HepG2 (cell line): ENCODE results near the gene KCNJ14. TPM values are rescaled to one million over a fixed set of nuclear protein-coding genes. Genes with fewer than 3 reads are reported as not detected.
A peak's percentile ranks its signal among the peaks of the same experiment; 100 is the strongest.

ENCODE experiments used
- ATF7-NPFF ChIP-seq: sonication (generic); formaldehyde crosslinking; IDR thresholded peaks from 2 replicates; pipeline ENCODE4 v1.8.1; 2023; ENCODE audit warnings: mild to moderate bottlenecking, low read depth, missing genetic modification reagents, moderate library complexity
- ELF3 ChIP-seq: IDR thresholded peaks from 2 replicates; pipeline ENCODE4 v1.6.1; 2016; ENCODE audit warnings: missing genetic modification reagents, missing compliant biosample characterization
- HDAC1 ChIP-seq: sonication (generic); formaldehyde crosslinking; IDR thresholded peaks from 2 replicates; pipeline ENCODE4 v1.5.1; 2020; ENCODE audit warnings: mild to moderate bottlenecking, missing genetic modification reagents
- KDM5A ChIP-seq: fragments of 200-600 bp; sonication (generic); IDR thresholded peaks from 2 replicates; pipeline ENCODE4 v1.7.0; 2018; ENCODE audit warnings: antibody characterized with exemption, mild to moderate bottlenecking, low read length, borderline replicate concordance
- KLF15 ChIP-seq: sonication (generic); formaldehyde crosslinking; IDR thresholded peaks from 2 replicates; pipeline ENCODE4 v1.8.1; 2023; ENCODE audit warnings: borderline replicate concordance, mild to moderate bottlenecking, inconsistent platforms, missing genetic modification reagents, mixed read lengths
- KLF16 ChIP-seq, 2 experiments: sonication (generic) in 1 of 2; formaldehyde crosslinking in 1 of 2; IDR thresholded peaks; 2 replicates each; pipeline versions ENCODE4 v1.6.1 to v1.8.0; 2016 to 2023; ENCODE audit warnings: missing genetic modification reagents in 2 of 2, missing compliant biosample characterization in 1 of 2
- LCORL ChIP-seq, 2 experiments: fragments of 450-650 bp in 1 of 2; sonication (generic) in 1 of 2; formaldehyde crosslinking in 1 of 2; IDR thresholded peaks; 2 replicates each; pipeline versions ENCODE4 v1.5.0 to v1.6.1; 2017 to 2020; ENCODE audit warnings: antibody characterized with exemption in 1 of 2, missing genetic modification reagents in 1 of 2
- STAT6 ChIP-seq: sonication (generic); formaldehyde crosslinking; IDR thresholded peaks from 2 replicates; pipeline ENCODE4 v1.4.0; 2020; ENCODE audit warnings: missing genetic modification reagents, mild to moderate bottlenecking, borderline replicate concordance
- TFDP1 ChIP-seq: IDR thresholded peaks from 2 replicates; pipeline ENCODE4 v1.6.1; 2016; ENCODE audit warnings: missing compliant biosample characterization, missing genetic modification reagents, borderline replicate concordance
- U2AF1 ChIP-seq: fragments of 200-400 bp; formaldehyde crosslinking; optimal IDR thresholded peaks from 2 replicates; pipeline ENCODE3; 2017; ENCODE audit warnings: mild to moderate bottlenecking, low read depth, low read length
- ZC3H4 ChIP-seq: sonication (generic); formaldehyde crosslinking; IDR thresholded peaks from 2 replicates; pipeline ENCODE4 v1.4.0; 2020; ENCODE audit warnings: missing genetic modification reagents, borderline replicate concordance
- ZKSCAN8 ChIP-seq: IDR thresholded peaks from 2 replicates; pipeline ENCODE4 v1.6.1; 2016; ENCODE audit warnings: borderline replicate concordance, missing genetic modification reagents, missing compliant biosample characterization
- ZNF317 ChIP-seq: sonication (generic); formaldehyde crosslinking; IDR thresholded peaks from 2 replicates; pipeline ENCODE4 v1.5.0; 2020; ENCODE audit warnings: mild to moderate bottlenecking, missing genetic modification reagents
- ZNF761 ChIP-seq: sonication (generic); formaldehyde crosslinking; conservative IDR thresholded peaks from 2 replicates; pipeline ENCODE4 v1.4.0; 2020; ENCODE audit warnings: mild to moderate bottlenecking, missing genetic modification reagents
- ZNF777 ChIP-seq: sonication (generic); formaldehyde crosslinking; IDR thresholded peaks from 2 replicates; pipeline ENCODE4 v1.4.0; 2020; ENCODE audit warnings: missing genetic modification reagents
- polyA plus RNA-seq, 8 experiments: library from polyadenylated mRNA; depleted of rRNA in 3 of 8; stranded (reverse) in 7 of 8; unstranded in 1 of 8; fragments of >200 nt; fragmentation: Illumina TruSeq in 4 of 8; extraction: Trizol in 4 of 8; gene quantifications; 2 replicates each; pipeline versions ENCODE4 v1.2.1 to v1.2.3, GENCODE V29; 2011 to 2016; ENCODE audit warnings: low read depth in 4 of 8, missing spikeins in 1 of 8, mixed read lengths in 1 of 8; ENCODE audit not compliant: insufficient read depth in 1 of 8
- total RNA-seq, 5 experiments: library from RNA; depleted of rRNA; stranded (reverse); fragments of >200 nt; fragmentation: Illumina TruSeq; extraction: Trizol; gene quantifications; 2 replicates each; pipeline ENCODE4 v1.2.3, GENCODE V29; 2016; ENCODE audit warnings: low read depth in 1 of 5
- TF ChIP-seq, protein P1 (sequence below): sonication (generic); formaldehyde crosslinking; IDR thresholded peaks from 2 replicates; pipeline ENCODE4 v1.5.0; 2020; ENCODE audit warnings: mild to moderate bottlenecking, missing genetic modification reagents, borderline replicate concordance
- TF ChIP-seq, protein P2 (sequence below): sonication (generic); formaldehyde crosslinking; IDR thresholded peaks from 2 replicates; pipeline ENCODE4 v1.4.0; 2020; ENCODE audit warnings: missing genetic modification reagents
- TF ChIP-seq, protein P3 (sequence below): sonication (generic); formaldehyde crosslinking; IDR thresholded peaks from 2 replicates; pipeline ENCODE4 v1.8.1; 2022; ENCODE audit warnings: mild to moderate bottlenecking, missing genetic modification reagents

The KCNJ14 gene
- total and polyA plus RNA-seq, 2 of the 13 experiments (the other 11 are each of a cell fraction or from before 2014, with no cell fraction given): 0.20 to 0.51 TPM

DNA sequence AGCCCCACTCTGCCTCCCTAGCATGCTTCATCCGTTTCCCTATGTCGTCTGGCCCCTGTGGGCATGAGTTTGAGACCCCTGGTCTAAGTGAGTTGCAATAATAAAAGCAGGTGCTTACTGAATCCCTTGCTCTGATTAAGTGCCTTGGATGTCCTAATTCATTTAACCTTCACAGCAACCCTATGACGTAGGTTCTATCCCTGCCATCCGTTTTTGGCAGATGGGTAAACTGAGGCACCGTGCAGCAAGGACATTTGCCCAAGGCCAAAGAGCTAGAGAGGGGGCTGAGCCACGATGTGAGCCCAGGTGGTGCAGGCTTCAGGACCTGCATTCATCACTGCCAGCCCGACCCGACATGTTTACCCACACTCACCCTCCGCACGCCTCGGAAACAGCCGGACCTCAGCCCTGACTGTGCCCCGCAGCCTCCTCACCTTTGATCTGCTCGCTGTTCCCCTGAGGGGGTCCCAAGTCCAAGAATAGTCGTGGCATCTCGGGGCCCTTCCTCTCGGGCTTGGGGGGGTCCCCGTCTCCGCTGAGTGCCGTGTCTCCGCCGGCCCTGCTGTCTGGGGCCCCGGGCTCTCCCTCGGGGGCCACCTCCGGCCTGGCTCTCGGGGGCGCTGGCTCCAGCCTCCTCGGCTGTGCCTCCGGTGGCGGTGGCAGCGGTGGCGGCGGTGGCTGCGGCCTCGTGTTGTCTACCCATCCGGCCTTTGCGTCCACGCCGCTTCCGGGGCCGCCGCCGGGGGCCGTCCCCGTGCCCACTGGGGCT, 41.8 kb downstream of the KCNJ14 start (continued):
- TF ChIP-seq, protein P1, sequence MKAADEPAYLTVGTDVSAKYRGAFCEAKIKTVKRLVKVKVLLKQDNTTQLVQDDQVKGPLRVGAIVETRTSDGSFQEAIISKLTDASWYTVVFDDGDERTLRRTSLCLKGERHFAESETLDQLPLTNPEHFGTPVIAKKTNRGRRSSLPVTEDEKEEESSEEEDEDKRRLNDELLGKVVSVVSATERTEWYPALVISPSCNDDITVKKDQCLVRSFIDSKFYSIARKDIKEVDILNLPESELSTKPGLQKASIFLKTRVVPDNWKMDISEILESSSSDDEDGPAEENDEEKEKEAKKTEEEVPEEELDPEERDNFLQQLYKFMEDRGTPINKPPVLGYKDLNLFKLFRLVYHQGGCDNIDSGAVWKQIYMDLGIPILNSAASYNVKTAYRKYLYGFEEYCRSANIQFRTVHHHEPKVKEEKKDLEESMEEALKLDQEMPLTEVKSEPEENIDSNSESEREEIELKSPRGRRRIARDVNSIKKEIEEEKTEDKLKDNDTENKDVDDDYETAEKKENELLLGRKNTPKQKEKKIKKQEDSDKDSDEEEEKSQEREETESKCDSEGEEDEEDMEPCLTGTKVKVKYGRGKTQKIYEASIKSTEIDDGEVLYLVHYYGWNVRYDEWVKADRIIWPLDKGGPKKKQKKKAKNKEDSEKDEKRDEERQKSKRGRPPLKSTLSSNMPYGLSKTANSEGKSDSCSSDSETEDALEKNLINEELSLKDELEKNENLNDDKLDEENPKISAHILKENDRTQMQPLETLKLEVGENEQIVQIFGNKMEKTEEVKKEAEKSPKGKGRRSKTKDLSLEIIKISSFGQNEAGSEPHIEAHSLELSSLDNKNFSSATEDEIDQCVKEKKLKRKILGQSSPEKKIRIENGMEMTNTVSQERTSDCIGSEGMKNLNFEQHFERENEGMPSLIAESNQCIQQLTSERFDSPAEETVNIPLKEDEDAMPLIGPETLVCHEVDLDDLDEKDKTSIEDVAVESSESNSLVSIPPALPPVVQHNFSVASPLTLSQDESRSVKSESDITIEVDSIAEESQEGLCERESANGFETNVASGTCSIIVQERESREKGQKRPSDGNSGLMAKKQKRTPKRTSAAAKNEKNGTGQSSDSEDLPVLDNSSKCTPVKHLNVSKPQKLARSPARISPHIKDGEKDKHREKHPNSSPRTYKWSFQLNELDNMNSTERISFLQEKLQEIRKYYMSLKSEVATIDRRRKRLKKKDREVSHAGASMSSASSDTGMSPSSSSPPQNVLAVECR (CRISPR knock-in tag): peak; percentile 42; the same call in 1 of the 2 replicates
- peak; percentile 64; the same call in 1 of the 2 replicates for TF ChIP-seq HDAC1 (CRISPR knock-in tag)
- TF ChIP-seq, protein P2, sequence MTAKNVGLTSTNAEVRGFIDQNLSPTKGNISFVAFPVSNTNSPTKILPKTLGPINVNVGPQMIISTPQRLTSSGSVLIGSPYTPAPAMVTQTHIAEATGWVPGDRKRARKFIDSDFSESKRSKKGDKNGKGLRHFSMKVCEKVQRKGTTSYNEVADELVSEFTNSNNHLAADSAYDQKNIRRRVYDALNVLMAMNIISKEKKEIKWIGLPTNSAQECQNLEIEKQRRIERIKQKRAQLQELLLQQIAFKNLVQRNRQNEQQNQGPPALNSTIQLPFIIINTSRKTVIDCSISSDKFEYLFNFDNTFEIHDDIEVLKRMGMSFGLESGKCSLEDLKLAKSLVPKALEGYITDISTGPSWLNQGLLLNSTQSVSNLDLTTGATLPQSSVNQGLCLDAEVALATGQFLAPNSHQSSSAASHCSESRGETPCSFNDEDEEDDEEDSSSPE: no peak
- TF ChIP-seq ELF3 (CRISPR knock-in tag): no peak
- TF ChIP-seq KDM5A: no peak
- TF ChIP-seq KLF16 (CRISPR knock-in tag; IDR thresholded peaks at IDR 0.05): no peak
- no peak for TF ChIP-seq STAT6 (CRISPR knock-in tag)
- no peak for TF ChIP-seq KLF15 (CRISPR knock-in tag)
- TF ChIP-seq ZKSCAN8 (CRISPR knock-in tag): no peak
- peak; percentile 57; the same call in 1 of the 2 replicates for TF ChIP-seq ZNF777 (CRISPR knock-in tag)
- TF ChIP-seq ZNF317 (CRISPR knock-in tag): no peak
- no peak for TF ChIP-seq TFDP1
- TF ChIP-seq ATF7-NPFF (CRISPR knock-in tag): no peak
- TF ChIP-seq, protein P3, sequence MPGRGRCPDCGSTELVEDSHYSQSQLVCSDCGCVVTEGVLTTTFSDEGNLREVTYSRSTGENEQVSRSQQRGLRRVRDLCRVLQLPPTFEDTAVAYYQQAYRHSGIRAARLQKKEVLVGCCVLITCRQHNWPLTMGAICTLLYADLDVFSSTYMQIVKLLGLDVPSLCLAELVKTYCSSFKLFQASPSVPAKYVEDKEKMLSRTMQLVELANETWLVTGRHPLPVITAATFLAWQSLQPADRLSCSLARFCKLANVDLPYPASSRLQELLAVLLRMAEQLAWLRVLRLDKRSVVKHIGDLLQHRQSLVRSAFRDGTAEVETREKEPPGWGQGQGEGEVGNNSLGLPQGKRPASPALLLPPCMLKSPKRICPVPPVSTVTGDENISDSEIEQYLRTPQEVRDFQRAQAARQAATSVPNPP (CRISPR knock-in tag): no peak
- TF ChIP-seq ZC3H4 (CRISPR knock-in tag): no peak
- no peak for TF ChIP-seq LCORL (IDR thresholded peaks at IDR 0.05)
- peak; percentile 26; the same call in 1 of the 2 replicates for TF ChIP-seq LCORL (CRISPR knock-in tag; IDR thresholded peaks at IDR 0.05)
- no peak for TF ChIP-seq U2AF1
- no peak for TF ChIP-seq ZNF761 (CRISPR knock-in tag)
